A549 (cell line): ENCODE data around the gene GPR155. TPM values are rescaled to one million over a fixed set of nuclear protein-coding genes. Genes with fewer than 3 reads are reported as not detected.
"Not testable (repeated sequence)": the region's sequence is repeated elsewhere in the genome, so short reads cannot be mapped to it uniquely, and the experiment has no call there.

Experiments
- ATAC-seq, 2 experiments: fragments of 200-7000 bp in 1 of 2; fragments of >200 bp in 1 of 2; cut with Nextera tagmentation in 1 of 2; cut with Tn5 transposase in 1 of 2; 3 replicates each; pipeline versions ENCODE4 v1.8.0 to v1.9.1; 2018 to 2020; ENCODE audit warnings: mild to moderate bottlenecking in 1 of 2, moderate library complexity in 1 of 2
- CTCF ChIA-PET: fragments of 300-600 bp; sonication (Branson Sonifier 250); formaldehyde crosslinking; extraction: SDS; loops from one replicate; lab custom pipeline; 2021; ENCODE audit warnings: antibody characterized with exemption, inconsistent platforms; lab: Yijun Ruan, JAX
- POLR2A ChIA-PET: fragments of 350-600 bp; formaldehyde crosslinking; extraction: SDS; loops from one replicate; lab custom pipeline; 2021; ENCODE audit warnings: antibody characterized with exemption, inconsistent platforms; lab: Yijun Ruan, JAX
- DNase-seq, 2 experiments: peaks; one replicate each; pipeline versions ENCODE4 v3.0.0 to v3.0.0-alpha.2; 2011 to 2016; ENCODE audit warnings: low read depth in 1 of 2, low spot score in 1 of 2
- FAIRE-seq: peaks from 2 replicates; lab custom pipeline; 2011; peaks lifted over from hg19 to GRCh38; lab: Jason Lieb, UNC
- H3K27ac ChIP-seq, 2 experiments: fragments of >200 bp; sonication (Bioruptor Twin); formaldehyde crosslinking; 3 replicates each; pipeline ENCODE4 v1.5.1; 2016 to 2017
- H3K4me1 ChIP-seq: fragments of >200 bp; sonication (Bioruptor Twin); formaldehyde crosslinking; 3 replicates; pipeline ENCODE4 v1.6.1; 2016
- H3K4me2 ChIP-seq: fragments of >200 bp; sonication (Bioruptor Twin); formaldehyde crosslinking; 3 replicates; pipeline ENCODE4 v1.6.1; 2016
- H3K4me3 ChIP-seq: fragments of >200 bp; sonication (Bioruptor Twin); formaldehyde crosslinking; 3 replicates; pipeline ENCODE4 v1.5.1; 2016
- H3K9me3 ChIP-seq: fragments of >200 bp; sonication (Bioruptor Twin); formaldehyde crosslinking; 3 replicates; pipeline ENCODE4 v1.6.1; 2016
- ATOH8 ChIP-seq: fragments of 250-450 bp; sonication (Bioruptor Pico); IDR thresholded peaks from 2 replicates; pipeline ENCODE4 v1.5.0; 2020; ENCODE audit warnings: low read depth, mild to moderate bottlenecking, moderate library complexity
- BCL3 ChIP-seq: fragments of >200 bp; sonication (Bioruptor Twin); formaldehyde crosslinking; IDR thresholded peaks from 3 replicates; pipeline ENCODE4 v1.6.1; 2016
- CBX8 ChIP-seq: fragments of 200-600 bp; sonication (generic); IDR thresholded peaks from 2 replicates; pipeline ENCODE4 v1.6.1; 2016
- CEBPB ChIP-seq, 2 experiments: fragments of >200 bp in 1 of 2; sonication (Bioruptor Twin) in 1 of 2; formaldehyde crosslinking in 1 of 2; IDR thresholded peaks; 2 replicates each; pipeline ENCODE4 v1.6.1; 2012 to 2016
- CTCF ChIP-seq: fragments of >200 bp; sonication (Bioruptor Twin); formaldehyde crosslinking; IDR thresholded peaks from 3 replicates; pipeline ENCODE4 v1.5.1; 2016
- FOSB ChIP-seq: fragments of 250-450 bp; sonication (Bioruptor Pico); IDR thresholded peaks from 2 replicates; pipeline ENCODE4 v1.5.0; 2020; ENCODE audit warnings: mild to moderate bottlenecking, moderate library complexity
- FOSL2 ChIP-seq, 2 experiments: fragments of 450-650 bp in 1 of 2; fragments of >200 bp in 1 of 2; sonication (Bioruptor Twin) in 1 of 2; formaldehyde crosslinking; IDR thresholded peaks; 2 replicates each; pipeline versions ENCODE4 v1.5.0 to v1.6.1; 2016 to 2020; ENCODE audit warnings: mild to moderate bottlenecking in 1 of 2, moderate library complexity in 1 of 2
- FOXS1 ChIP-seq: fragments of 250-450 bp; sonication (Bioruptor Pico); IDR thresholded peaks from 2 replicates; pipeline ENCODE4 v1.5.0; 2020; ENCODE audit warnings: mild to moderate bottlenecking, moderate library complexity
- HDAC2 ChIP-seq: fragments of 200-600 bp; sonication (generic); IDR thresholded peaks from 2 replicates; pipeline ENCODE4 v1.6.1; 2016
- HOXB5 ChIP-seq: fragments of 250-450 bp; sonication (Bioruptor Pico); IDR thresholded peaks from 2 replicates; pipeline ENCODE4 v1.5.0; 2020; ENCODE audit warnings: mild to moderate bottlenecking, moderate library complexity
- MAFK ChIP-seq: fragments of 450-650 bp; IDR thresholded peaks from 2 replicates; pipeline ENCODE4 v1.6.1; 2014; ENCODE audit not compliant: partially characterized antibody
- MYC ChIP-seq: IDR thresholded peaks from 2 replicates; pipeline ENCODE4 v1.6.1; 2012; ENCODE audit warnings: mild to moderate bottlenecking, inconsistent platforms, low read length, improper control_type of control experiment, borderline replicate concordance
- NPAS2 ChIP-seq: fragments of 250-450 bp; sonication (Bioruptor Pico); IDR thresholded peaks from 2 replicates; pipeline ENCODE4 v1.8.0; 2022; ENCODE audit warnings: mild to moderate bottlenecking, moderate library complexity, borderline replicate concordance
- NR3C1 ChIP-seq: fragments of >200 bp; sonication (Bioruptor Twin); formaldehyde crosslinking; IDR thresholded peaks from 3 replicates; pipeline ENCODE4 v1.6.1; 2017
- POLR2A ChIP-seq: IDR thresholded peaks from 2 replicates; pipeline ENCODE4 v1.6.1; 2012; ENCODE audit warnings: mild to moderate bottlenecking, low read length
- RCOR1 ChIP-seq: fragments of 150-350 bp; IDR thresholded peaks from 2 replicates; pipeline ENCODE4 v1.6.1; 2014; ENCODE audit warnings: antibody characterized with exemption, low read length, low read depth
- REST ChIP-seq: fragments of 200-600 bp; sonication (generic); IDR thresholded peaks from 2 replicates; pipeline ENCODE4 v1.6.1; 2016; ENCODE audit warnings: antibody characterized with exemption, mild to moderate bottlenecking, moderate library complexity
- RFX5 ChIP-seq: fragments of 450-650 bp; IDR thresholded peaks from 2 replicates; pipeline ENCODE4 v1.7.1; 2014; ENCODE audit warnings: antibody characterized with exemption, mild to moderate bottlenecking, moderate library complexity
- SREBF2 ChIP-seq: fragments of 450-650 bp; IDR thresholded peaks from 2 replicates; pipeline ENCODE4 v1.6.1; 2014; ENCODE audit warnings: mild to moderate bottlenecking, moderate library complexity
- ZFP36 ChIP-seq: fragments of 450-650 bp; IDR thresholded peaks from 2 replicates; pipeline ENCODE4 v1.6.1; 2014; ENCODE audit warnings: borderline replicate concordance; ENCODE audit not compliant: partially characterized antibody
- ZNF302 ChIP-seq: fragments of 250-450 bp; sonication (Bioruptor Pico); IDR thresholded peaks from 2 replicates; pipeline ENCODE4 v1.9.0; 2021; ENCODE audit warnings: inconsistent platforms, mild to moderate bottlenecking, moderate library complexity
- whole genome bisulfite sequencing: methylation state at CpG from one replicate; pipeline ENCODE4 v1.1.6; 2017; ENCODE audit errors: missing lambda C conversion rate; 5-methylcytosine and 5-hydroxymethylcytosine counted together
- polyA plus RNA-seq, 4 experiments: library from polyadenylated mRNA; depleted of rRNA in 3 of 4; stranded (reverse); fragments of >200 nt; fragmentation: RNase III in 1 of 4; extraction: RNeasy Plus Mini Kit Qiagen cat#74134 plus additional on column Dnase treatment in 1 of 4; gene quantifications; 2 replicates in 3 of 4; 3 replicates in 1 of 4; pipeline ENCODE4 v1.2.3, GENCODE V29; 2011 to 2017

The GPR155 gene
- polyA plus RNA-seq, 2 of the 4 experiments (the other 2 are of a cell fraction), result 0.49 to 1.7 TPM

- DNase-seq, result no peak
- FAIRE-seq, result no peak
- 92% methylated on average over 6 of the region's 6 CpGs for WGBS
- H3K4me2 ChIP-seq, result no peak overlapping the region
- no peak overlapping the region for H3K4me3 ChIP-seq
- H3K9me3 ChIP-seq, result no peaks in the 10 kb centered on the region
- TF ChIP-seq FOSL2 (IDR thresholded peaks at IDR 0.05) (no peak), FOSL2 (CRISPR knock-in tag; IDR thresholded peaks at IDR 0.05) (no peak), RFX5 (no peak), REST (no peak), HOXB5 (CRISPR knock-in tag) (no peak), NPAS2 (CRISPR knock-in tag) (no peak), MYC (no peak), CTCF (no peak), FOSB (CRISPR knock-in tag) (no peak), FOXS1 (CRISPR knock-in tag) (no peak), ZFP36 (no peak), CEBPB (IDR thresholded peaks at IDR 0.05) (no peak), BCL3 (no peak), HDAC2 (no peak), NR3C1 (no peak), ZNF302 (CRISPR knock-in tag) (no peak)
- no peak for ATAC-seq
- H3K27ac ChIP-seq, result no peak overlapping the region
- ChIA-PET CTCF (no interaction called here), POLR2A (no interaction called here)
- H3K4me1 ChIP-seq, result peaks cover 8% of the 10 kb centered on the region
Measured at GRCh38 chr2:174389542-174389941, 97.3 kb downstream of the GPR155 start.

GRCh38 chr2:174388706-174389105 is 98.1 kb downstream of the GPR155 start:
- H3K4me1 ChIP-seq, POLR2A ChIA-PET: not testable (repeated sequence)

GRCh38 chr2:174385201-174385600 is 101.6 kb downstream of the GPR155 start:
- ATAC-seq (no peak), DNase-seq (no peak), FAIRE-seq (no peak)
- CTCF ChIA-PET, result no interaction called here
- no peaks in the 10 kb centered on the region for H3K9me3 ChIP-seq
- no peak overlapping the region for H3K4me3 ChIP-seq
- WGBS, result 87% methylated on average over 3 of the region's 3 CpGs
- no peak overlapping the region for H3K27ac ChIP-seq
- TF ChIP-seq BCL3 (no peak), SREBF2 (no peak), RCOR1 (no peak), MAFK (no peak), MYC (no peak), CBX8 (no peak), CTCF (no peak), HDAC2 (no peak), ATOH8 (CRISPR knock-in tag) (no peak), POLR2A (no peak)
- H3K4me1 ChIP-seq, result no peaks in the 10 kb centered on the region
- no peak overlapping the region for H3K4me2 ChIP-seq
- POLR2A ChIA-PET, result interaction anchor here (0.7 kb wide), 1 partner anchor 26 kb away, joined by 6 read pairs; no protein-coding TSS in a partner anchor

More at GRCh38 chr2:174388706-174389105, 98.1 kb downstream of the GPR155 start:
- 93% methylated on average over 3 of the region's 3 CpGs for WGBS
- H3K27ac ChIP-seq, CTCF ChIA-PET, H3K9me3 ChIP-seq, H3K4me3 ChIP-seq, H3K4me2 ChIP-seq, DNase-seq, ATAC-seq, FAIRE-seq: not testable (repeated sequence)
